HG03135 (cell line): ENCODE data around the gene NECTIN1.
A peak's percentile ranks its signal among the peaks of the same experiment; 100 is the strongest.

Source experiments
- ATAC-seq: cut with Tn5 transposase; IDR thresholded peaks from one replicate; pipeline ENCODE4 v1.9.1; 2021; ENCODE audit warnings: mild to moderate bottlenecking, moderate library complexity; ENCODE audit not compliant: unreplicated experiment

The NECTIN1 gene, protein sequence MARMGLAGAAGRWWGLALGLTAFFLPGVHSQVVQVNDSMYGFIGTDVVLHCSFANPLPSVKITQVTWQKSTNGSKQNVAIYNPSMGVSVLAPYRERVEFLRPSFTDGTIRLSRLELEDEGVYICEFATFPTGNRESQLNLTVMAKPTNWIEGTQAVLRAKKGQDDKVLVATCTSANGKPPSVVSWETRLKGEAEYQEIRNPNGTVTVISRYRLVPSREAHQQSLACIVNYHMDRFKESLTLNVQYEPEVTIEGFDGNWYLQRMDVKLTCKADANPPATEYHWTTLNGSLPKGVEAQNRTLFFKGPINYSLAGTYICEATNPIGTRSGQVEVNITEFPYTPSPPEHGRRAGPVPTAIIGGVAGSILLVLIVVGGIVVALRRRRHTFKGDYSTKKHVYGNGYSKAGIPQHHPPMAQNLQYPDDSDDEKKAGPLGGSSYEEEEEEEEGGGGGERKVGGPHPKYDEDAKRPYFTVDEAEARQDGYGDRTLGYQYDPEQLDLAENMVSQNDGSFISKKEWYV

DNA sequence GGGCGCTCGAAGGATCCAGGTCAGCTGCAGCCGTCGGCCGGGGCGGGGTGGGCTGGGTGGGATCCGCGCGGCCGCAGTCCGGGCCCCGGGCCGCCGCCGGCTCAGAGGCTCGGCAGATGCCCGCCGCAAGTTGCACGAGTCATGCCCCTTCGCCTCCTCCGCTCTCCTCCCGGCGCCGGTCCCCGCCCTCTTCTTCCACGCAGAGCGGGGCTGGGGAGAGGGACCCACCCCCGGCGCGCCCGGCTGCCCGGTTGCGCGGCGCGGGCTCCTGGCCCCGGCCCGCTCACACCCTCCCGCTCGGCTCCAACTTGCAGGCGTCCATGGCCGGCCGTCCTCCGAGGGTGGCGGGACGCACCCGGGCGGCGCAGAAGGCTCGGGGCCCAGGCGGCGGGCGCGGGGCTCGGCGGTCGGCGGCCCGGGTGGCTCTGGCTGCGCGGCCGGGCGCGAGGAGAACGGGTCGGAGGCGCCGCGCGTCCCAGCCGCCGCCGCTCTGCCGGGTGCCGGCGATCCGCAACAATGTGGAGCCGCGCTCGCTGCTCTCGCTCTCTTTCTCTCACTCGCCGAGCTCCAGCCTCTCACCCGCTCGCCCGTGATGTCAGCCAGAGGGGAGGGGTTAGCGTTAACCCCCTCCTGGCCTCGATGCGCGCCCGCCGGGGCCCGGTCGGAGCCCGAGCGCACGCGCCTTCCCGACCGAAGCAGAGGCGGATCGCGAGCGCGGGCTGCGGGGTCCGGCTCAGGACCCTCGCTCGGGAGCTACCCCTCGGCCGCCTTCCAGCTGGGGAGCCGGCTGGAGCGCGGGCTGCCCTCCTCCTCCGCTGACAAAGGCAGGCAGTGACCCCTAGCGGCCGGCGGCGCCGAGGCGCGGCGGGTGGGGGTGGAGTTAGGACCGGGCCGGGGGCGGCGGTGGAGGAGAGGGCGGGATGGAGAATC is at the start of gene NECTIN1:
Gene NECTIN1 (minus strand): TSS at position 550 of the 930 bp plus-strand sequence. CDS start 647 bp downstream, outside the sequence.
- peak; percentile 75 for ATAC-seq

GRCh38 chr11:119778391-119779194 is 49.6 kb upstream of the NECTIN1 start:
- ATAC-seq, result no peak

DNA sequence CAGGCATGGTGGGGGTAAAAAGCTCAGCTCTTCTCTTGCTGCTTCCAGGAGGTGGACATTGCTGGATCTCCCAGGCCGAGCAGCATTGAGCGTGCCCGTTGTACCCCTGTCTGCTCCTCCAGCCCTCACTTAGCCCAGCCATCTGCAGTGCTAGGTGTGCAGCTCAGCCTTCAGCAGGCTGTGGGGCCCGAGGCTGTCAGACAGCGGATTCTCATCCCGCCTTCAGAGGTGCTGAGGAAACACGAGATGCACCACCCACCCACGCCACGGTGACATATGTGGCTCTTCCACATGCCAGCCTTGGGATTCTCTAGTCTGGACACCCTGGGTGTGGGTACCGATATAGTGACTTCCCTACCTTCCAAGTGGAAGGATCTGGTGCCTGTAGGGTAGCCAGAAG is 48.9 kb upstream of the NECTIN1 start:
- no peak for ATAC-seq

GRCh38 chr11:119776651-119777050 is 47.7 kb upstream of the NECTIN1 start:
- no peak for ATAC-seq

GRCh38 chr11:119776031-119776636 is 47.1 kb upstream of the NECTIN1 start:
- ATAC-seq, result no peak

DNA sequence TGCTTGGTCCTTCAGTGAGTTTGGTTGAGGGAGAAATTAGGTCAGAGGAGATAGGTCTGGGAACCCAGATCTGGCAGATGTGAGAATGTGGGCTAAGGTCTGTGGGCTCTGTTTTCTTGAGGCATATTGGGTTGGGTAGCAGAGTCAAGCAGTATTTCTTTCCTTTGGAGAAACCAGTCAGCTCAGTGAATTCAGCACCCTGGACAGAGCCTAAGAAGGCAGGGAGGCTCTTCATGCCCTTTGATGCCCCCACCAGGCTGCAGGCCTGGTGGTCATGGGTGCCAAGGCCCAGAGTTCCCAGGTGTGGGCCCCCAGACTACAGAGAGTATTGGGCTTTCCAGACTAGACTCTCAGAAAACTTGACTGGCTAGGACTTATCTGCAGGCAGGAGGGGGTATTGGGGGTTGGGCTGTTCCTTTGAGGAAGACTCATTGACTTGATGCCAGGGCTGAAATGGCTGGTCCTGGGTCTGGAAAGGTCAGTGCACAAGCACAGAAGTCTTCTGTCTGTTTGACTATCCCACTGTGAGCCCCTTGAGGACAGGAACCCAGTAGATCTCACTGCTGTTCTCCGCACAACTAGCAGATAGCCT is 45.3 kb upstream of the NECTIN1 start:
- no peak for ATAC-seq

DNA sequence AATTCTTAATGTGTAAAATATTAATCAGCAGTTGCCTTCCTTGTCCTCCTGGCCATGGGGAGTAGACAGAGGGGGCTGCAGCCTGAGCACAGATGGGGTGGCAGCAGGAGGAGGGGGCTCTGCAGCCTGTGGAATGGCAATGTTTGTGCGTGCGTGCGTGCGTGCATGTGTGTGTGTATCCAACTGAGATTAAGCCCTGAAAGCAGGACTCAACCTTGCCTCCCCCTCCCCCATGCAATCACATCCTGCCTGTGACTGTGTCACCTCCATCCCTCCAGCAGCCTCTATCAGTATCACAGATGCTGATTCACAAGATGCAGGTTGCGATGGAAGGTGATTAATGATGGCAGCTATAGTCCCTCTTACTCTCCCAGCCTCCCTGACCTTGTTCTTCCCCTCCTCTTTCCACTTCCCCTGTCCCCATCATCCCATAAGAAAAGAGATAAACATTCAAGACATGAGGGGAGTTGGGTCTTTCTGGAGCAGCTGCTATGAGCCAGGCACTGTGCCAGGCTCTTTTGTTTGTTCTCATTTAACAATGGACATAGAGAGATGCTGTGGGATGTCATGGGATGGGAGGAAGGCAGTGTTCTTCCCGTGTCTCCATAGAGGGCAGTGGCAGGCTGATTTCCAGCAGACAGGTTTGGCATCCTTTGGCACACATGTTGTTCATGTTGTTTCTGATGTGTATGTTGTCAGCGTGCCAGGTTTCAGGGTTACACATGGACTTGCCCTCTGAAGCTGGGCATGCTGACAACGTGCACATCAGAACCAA is 43.8 kb upstream of the NECTIN1 start:
- no peak for ATAC-seq

GRCh38 chr11:119772076-119772475 is 43.1 kb upstream of the NECTIN1 start:
- no peak for ATAC-seq

DNA sequence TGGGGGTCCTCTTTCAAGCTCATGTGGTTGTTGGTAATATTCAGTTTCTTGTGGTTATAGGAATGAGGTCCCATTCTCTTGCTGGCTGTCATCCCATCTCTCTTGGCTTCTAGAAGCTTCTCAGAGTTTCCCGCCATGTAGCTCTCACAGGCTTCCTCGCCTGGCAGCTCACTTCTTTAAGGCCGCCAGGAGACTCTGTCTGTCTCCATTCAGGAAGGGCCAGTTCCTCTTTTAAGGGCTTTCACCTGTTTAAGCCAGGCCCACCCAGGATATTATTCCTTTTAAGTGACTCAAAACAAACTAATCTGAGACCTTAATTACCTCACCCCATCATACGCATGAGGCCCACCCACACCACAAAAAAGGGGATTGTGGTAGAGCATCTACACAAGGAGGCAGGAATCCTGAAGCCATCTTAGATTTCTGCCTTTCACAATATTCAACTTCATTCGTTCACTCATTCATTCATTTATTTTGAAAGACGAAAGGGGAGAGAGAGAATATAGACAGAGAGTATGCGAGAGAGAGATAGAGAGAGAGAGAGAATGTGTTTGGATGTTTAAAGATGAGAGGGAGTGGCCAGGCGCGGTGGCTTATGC is 42.3 kb upstream of the NECTIN1 start:
- ATAC-seq, result no peak

DNA sequence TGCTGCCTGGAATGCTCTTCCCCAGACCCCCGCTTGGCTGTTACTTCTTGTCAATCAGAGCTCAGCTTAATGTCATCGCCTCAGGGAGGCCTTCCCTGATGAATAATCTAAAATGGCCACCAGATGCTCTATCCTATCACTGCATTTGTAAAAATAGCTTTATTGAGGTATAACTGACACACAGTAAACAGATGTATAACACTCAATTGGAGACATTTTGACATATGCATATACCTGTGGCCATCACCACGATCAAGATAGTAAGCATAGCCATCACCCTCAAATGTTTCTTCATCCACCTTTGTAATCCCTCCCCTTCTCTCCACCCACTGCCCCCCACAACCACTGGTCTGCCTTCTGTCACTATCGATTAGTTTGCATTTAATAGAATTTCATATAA is 36.6 kb upstream of the NECTIN1 start:
- no peak for ATAC-seq

DNA sequence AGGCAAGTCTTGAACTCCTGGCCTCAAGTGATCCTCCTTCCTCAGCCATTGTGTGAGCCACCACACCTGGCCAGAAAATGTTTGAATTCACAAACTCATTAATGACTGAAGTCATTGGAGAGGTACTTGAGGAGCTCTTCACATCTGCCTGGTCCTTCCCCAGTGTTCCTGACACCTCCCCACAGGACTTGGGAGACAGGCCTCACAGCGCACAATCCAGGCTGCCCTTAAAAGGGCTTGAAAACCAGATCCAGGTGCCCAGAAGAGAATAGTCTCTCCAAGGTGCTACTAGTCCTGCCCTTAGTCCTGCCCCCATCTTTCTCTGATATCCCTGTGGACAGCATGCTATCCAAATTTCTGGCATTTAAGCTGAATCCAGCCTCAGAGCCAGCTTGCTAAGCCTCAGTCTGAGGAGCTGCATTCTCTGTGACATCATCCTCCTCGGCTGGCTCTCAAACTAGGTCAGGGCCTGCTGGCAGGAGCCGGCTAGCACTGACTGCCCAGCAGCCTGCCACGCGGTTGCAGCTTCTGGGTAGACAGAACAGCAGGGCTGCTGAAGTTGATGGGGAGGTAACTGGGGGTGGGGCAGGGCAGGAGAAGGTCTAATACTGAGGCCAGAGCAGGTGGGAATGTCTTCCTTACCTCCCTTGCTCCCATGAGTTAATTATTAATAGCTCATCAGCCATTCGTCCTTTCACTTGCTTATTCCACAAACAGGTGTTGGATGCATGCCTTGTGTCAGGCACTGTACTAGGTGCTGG is 35.3 kb upstream of the NECTIN1 start:
- ATAC-seq, result no peak

DNA sequence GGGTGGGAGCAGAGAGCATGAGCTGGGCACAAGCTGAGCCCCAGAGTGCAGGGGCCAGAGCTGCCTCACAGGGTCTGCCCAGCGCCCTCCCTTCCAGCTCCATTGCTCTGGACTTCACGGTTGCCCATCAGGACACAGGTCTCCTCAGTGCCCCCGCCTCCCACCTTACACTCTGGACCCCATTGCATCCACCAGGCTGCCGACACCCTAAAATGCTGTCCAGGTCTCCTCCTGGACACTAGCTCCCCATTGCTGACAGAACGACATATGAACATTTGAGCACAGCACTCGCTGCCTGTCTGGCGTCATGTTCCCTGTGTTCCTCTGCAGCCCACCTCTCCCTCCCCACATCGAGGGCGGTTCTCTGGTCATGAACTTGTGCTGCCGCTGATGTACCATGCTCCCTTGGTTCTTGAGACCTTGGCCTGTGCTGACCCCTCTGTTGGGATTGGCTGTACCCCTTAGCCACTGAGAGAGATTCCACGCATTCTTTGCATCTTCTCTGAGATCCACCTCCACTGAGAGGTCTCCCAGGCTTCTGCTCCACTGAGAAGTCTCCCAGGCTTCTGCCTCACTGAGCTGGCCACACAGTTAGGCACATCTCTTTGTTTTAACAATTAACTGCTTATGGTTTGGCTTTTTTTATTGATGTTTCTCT is 34.2 kb upstream of the NECTIN1 start:
- ATAC-seq, result no peak

DNA sequence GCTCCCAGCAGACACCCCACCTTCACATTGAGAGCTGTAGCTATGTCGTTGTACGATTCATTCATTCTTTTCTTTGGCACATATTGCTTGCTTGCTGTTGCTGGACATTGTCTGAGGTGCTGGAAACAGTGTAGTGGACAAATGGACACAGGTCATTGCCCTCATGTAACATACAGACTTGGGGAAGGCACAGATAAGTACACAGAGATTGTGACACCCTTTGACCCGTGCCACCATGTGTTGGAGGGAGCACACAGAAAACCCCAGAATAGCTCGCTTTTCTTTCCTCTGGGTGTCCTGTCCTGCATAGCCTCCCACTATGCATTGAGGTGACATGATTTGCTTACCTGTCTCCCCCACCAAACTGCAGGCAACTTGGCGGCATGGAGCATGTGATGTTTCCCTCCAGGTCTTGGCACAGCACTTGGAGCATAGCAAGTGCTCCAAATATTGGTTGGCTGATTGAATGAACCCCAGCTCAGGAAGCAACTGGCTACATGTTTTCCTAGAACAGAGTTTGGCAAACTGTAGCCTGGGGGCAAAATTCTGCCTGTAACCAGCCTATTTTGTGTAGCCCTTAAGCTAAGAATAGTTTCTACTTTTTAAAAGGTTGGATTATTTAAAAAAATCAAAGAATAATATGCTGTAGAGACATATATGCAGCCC is 30.9 kb upstream of the NECTIN1 start:
- no peak for ATAC-seq

DNA sequence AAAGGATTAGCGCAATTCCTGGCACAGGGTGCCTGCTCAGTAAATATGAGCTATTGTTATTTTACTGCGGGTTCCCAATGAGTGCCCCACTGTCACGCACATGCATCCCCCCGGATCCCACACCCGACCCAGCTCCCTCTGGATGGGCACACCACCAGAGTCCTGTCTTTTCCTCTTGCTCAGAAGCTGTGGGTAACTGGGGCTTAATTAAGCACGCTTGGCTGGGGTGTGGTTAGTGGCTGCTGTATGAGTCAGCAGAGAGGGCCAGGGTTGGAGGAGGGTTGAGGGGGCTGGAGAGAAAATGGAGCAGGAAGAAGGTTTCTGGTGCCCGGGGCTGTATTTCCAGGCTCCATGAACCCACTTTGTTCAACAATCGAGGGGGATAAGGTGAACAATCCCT is 30.3 kb upstream of the NECTIN1 start:
- ATAC-seq, result no peak

DNA sequence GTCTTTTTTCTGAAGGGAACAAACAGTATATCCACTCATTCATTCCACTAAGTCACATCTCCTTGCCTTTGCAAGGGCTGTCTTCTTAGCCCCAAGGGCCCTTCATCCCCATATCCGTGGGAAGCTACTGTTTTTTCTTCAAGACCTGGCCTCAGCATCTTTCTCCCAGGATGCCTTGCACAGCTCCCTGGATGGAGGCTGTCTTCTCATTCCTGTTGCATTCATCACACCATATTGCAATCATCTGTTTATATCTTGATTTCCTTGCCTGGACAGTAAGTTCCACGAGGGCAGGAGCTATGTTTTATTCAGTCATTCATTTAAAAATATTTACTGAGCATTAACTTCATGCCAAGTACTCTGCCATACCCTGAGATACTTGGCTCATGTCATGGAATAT is 29.3 kb upstream of the NECTIN1 start:
- ATAC-seq, result no peak

GRCh38 chr11:119757378-119757777 is 28.4 kb upstream of the NECTIN1 start:
- ATAC-seq, result no peak
